NCI-H748 (cell line): ENCODE results near the gene TRAF3.
A peak's percentile ranks its signal among the peaks of the same experiment; 100 is the strongest.
"Not testable (repeated sequence)": the region's sequence is repeated elsewhere in the genome, so short reads cannot be mapped to it uniquely, and the experiment has no call there.

Source experiments
- DNase-seq: peaks from one replicate; lab custom pipeline; 2025; ENCODE audit not compliant: unreplicated experiment; lab: John Stamatoyannopoulos, UW

Gene TRAF3

GRCh38 chr14:102826161-102826560 is 48.9 kb downstream of the TRAF3 start:
- DNase-seq: no peak

DNA sequence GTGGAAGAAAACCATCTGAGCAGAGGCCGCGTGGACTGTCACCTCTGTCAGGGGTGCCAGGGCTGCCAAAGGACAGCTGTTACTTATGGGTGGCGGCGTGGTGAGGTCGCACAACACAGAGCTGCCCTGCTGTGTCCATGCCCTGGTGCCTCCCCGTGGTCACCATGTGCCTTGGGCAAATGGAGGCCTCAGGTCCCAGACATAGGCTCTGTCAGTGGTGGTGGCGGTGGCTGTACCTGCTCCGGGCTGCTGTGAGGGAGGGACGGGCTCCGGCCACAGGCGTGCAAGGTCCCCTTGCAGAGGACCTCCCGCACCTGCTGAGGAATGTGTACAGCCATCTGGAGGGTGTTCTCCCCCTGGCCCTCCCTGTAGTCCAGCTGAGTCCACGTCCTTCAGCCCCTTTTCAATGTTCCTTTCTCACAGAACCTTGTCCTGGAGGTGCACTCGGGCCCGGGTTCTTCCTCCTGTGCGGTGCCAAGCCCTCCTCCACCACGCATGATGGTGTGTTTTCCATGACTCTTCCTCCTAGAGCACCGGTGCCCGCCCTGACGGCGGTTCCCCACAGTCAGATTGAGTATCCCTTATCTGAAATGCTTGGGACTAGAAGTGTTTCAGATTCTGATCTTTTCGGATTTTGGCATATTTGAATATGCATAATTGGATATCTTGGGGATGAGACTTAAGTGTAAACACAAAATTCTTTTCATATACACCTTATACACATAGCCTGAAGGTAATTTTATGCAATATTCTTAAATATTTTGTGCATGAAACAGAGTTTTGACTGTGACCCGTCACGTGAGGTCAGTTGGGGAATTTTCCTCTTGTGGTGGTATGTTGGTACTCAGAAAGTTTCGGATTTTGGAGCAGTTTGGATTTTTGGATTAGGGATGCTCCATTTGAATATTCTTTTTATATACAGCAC is 49.8 kb downstream of the TRAF3 start:
- no peak for DNase-seq

GRCh38 chr14:102827716-102828115 is 50.5 kb downstream of the TRAF3 start:
- DNase-seq: peak; percentile 38

GRCh38 chr14:102828151-102828550 is 50.9 kb downstream of the TRAF3 start:
- peak; percentile 29 for DNase-seq

- DNase-seq: peak; percentile 39
Measured at GRCh38 chr14:102829016-102829548, 51.8 kb downstream of the TRAF3 start.

DNA sequence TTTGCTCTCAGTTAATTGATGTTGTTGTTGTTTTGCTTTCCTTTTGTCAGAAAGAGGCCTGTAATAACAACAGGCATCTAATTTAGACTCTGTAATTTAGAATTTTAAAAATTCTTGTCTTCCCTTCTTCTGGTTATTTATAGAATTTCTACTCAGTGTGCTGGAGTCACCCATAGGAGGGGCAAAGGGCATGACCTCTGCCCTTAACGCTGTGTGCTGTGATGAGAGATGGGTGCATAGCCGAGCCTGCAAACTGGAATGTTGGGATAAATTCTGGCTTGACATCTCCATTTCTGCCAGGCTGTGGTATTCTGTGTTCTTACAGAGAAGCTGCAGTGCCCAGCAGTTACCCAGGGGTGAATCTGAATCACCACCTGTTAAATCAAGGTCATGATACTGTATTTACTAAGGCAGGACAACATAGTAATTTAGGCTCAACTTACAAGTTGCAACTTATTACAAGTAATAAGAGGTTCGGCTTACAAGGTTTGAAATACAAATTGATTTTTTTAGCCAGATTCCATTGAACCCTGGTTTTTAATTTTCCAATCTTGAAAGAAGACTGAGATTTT is 53.3 kb downstream of the TRAF3 start:
- DNase-seq: no peak

DNA sequence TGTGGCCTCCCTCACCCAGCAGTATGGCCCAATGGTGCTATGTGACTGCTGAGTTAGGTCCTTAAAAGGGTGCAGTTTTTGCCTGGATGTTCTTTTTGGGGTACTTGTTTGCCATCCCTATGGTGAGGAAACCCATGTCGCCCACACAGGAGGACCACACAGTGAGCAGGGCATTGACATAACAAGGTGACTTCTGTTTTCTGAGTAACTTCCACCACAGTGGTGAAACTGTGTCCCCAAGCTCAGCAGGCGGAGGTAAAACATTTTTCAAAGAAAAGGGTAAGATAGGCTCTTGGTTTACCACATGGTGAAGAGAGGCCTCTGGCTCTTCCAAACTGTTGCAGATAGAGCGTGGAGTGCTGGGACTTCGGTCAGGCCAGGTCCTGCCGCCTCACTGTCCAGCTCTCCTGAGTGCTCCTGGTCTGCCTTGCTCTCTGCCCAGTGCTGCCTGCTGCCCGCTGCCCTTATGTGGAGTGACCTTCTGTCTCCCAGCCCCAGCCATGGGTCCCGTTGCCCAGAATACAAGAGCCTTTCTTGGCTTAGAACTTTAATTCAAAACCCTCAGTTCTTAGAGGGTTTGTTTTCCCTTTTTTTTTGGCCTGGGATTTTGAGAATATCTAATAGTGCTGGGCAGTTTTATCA is 54.0 kb downstream of the TRAF3 start:
- DNase-seq: no peak

DNA sequence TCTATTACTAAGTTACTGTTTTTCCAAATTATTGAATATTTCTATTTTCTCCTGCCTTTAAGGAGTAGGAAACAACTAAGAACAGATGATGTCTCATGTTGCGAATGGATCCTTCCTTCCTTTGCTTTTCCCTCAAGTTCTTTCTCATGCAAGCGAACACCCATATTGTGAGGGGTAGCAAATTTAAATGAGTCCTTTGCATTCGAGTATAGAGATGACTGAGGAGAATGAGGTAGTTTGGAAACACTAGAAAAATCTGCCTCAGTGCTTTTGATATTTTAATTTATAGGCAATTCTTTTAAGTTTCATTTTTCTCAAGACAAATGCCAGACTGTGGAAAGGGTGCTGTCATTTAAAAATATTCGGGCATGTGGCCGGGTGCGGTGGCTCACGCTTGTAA is 56.1 kb downstream of the TRAF3 start:
- no peak for DNase-seq

DNA sequence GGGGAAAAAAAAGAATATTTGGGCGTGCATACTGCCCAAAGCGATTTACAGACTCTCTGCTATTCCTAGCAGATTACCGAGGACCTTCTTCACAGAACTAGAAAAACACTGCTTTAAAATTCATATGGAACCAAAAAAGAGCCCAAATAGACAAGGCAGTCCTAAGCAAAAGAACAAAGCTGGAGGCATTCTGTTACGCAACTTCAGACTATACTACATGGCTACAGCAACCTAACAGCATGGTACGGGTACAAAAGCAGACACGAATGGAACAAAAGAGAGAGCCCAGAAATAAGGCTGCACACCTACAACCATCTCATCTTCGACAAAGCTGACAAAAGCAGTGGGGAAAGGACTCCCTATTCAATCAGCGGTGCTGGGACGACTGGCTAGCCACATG is 56.7 kb downstream of the TRAF3 start:
- no peak for DNase-seq

DNA sequence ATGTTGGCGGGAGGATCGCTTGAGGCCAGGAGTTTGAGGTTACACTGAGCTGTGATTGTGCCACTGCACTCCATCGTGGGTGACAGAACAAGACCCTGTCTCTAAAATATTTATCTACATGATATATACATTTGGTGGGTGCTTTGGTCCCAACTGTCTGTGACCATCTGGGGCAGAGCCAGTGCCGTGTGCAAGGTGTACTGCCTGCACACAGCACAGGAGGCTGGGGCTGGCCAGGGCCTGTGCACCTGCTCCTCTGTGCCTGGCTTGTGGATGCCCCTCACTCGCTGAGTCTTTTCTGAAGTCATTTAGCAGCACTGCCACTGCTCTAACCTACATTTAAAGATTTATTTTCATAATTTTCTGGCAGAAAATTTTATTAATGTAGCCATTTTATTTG is 58.7 kb downstream of the TRAF3 start:
- no peak for DNase-seq

- not testable (repeated sequence) for DNase-seq
Measured at GRCh38 chr14:102837120-102837519, 59.9 kb downstream of the TRAF3 start.

DNA sequence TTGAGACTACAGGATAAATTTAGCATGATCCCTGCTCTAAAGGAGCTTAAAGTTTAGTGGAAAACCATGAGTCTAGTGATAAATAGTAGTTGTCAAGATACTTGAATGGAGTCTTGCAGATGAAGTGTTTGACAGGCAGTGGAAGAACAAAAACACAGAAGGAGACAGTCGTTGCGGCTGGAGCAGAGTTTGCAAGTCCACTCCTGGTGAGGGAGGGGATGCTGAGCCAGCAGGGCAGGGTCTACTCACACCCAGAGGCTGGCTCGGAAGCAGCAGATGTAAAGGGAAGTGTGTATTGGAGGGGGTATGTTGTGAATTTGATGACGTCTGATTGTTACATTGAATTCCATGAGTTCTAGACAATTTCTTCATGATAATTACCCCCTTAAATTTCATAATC is 61.3 kb downstream of the TRAF3 start:
- no peak for DNase-seq

- no peak for DNase-seq
Measured at GRCh38 chr14:102840115-102840514, 62.9 kb downstream of the TRAF3 start.

DNA sequence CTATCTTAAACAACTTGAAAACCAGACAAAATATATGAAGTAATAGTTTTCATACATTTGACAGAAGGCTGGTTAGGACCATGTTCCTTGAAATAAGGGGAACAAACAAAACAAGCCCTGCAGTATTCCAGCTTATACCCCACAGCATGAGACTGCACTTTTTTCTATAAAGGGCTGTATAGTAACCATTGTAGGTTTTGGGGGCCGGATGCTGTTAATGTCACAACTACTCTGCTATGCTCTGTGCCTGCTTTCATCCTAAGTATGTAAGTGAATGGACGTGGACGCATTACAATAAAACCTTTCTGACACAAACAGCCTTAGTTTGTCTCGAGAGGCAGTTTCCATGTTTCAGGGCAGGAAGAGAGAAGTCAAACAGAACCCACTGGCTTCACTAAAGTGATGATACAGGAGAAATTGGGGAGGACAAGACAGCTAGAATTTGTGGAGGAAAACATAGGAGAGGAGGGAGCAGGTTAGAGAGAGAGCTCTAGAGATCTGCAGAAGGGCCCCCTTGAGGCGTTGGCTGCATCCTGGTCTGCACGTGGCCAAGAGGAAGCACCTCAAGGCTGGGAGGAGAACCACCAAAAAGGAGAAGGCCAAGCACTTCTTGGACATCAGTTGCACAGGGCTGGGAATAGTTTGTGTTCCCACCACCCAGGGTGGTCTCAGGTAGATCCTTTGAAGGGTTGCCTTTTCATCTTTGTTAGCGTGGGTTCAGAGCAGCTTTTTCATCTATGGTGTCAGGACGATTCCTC is 63.7 kb downstream of the TRAF3 start:
- DNase-seq: no peak

- peak; percentile 46 for DNase-seq
Measured at GRCh38 chr14:102848830-102849525, 71.7 kb downstream of the TRAF3 start.

DNA sequence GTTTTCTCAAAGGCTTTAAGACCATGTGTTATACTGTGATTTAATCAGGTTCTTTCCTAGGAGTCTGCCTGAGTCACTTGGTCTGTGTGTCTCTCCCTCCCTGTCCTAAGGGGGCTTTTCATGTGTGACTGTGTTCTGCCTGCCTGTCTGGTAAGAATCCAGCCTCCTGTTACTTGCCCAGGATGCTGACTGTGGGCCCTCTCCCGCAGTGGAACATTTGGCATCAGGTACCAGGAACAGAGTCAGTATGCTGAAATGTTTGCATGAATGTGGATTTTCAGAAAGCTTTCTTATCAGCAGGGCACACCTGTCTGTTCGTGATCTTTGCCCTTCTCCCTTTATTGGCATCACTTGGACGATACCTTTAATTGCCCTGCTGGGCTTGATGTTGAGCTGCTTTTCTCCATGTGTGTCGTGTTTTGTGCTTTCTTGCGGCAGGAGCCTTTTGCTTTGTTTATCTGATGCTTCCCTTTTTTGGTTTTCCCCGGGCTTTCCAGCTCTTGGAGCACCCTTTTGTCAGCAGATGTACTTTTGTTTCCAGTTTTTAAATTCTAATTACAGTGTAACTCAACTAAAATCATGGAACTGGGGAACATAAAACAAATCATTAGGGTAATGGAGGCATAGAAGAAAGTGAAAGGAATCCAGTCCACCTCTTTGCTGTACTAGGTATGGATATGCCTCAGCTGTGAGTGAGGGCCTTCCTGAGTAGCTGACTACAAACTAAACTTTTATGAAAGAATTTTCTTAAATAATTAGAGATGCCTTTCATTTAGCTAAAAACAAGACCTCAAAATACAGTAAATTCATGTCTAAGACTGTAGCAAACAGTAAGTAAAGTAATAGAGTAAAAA is 72.5 kb downstream of the TRAF3 start:
- peak; percentile 77 for DNase-seq

- no peak for DNase-seq
Measured at GRCh38 chr14:102853648-102854047, 76.4 kb downstream of the TRAF3 start.

GRCh38 chr14:102854091-102854703 is 76.9 kb downstream of the TRAF3 start:
- DNase-seq: no peak

- no peak for DNase-seq
Measured at GRCh38 chr14:102856179-102856578, 78.9 kb downstream of the TRAF3 start.
